K562 (cell line): ENCODE data around the gene SMG6. TPM values are rescaled to one million over a fixed set of nuclear protein-coding genes. Genes with fewer than 3 reads are reported as not detected.

Source experiments
- AFF4 ChIP-seq: sonication (generic); formaldehyde crosslinking; IDR thresholded peaks from 2 replicates; pipeline ENCODE4 v1.8.0; 2023; ENCODE audit warnings: mild to moderate bottlenecking, missing genetic modification reagents
- CBX8 ChIP-seq: fragments of 200-600 bp; sonication (generic); IDR thresholded peaks from 2 replicates; pipeline ENCODE4 v1.6.1; 2012; ENCODE audit warnings: borderline replicate concordance, mixed run types, low read depth, mild to moderate bottlenecking, moderate library complexity, mixed read lengths, low read length, control low read depth, inconsistent platforms; ENCODE audit not compliant: poor library complexity, severe bottlenecking; ENCODE audit errors: extremely low read depth
- ETV5 ChIP-seq: sonication (generic); formaldehyde crosslinking; IDR thresholded peaks from 2 replicates; pipeline ENCODE4 v1.4.0; 2020; ENCODE audit warnings: low read depth, mild to moderate bottlenecking, missing genetic modification reagents
- HOXB6 ChIP-seq: fragments of 250-450 bp; sonication (Bioruptor Pico); IDR thresholded peaks from 2 replicates; pipeline ENCODE4 v1.5.1; 2022; ENCODE audit warnings: mild to moderate bottlenecking, borderline replicate concordance
- MCM7 ChIP-seq, 2 experiments: fragments of 450-650 bp; IDR thresholded peaks; 2 replicates each; pipeline ENCODE4 v1.6.1; 2016 to 2018
- NFXL1 ChIP-seq: fragments of 450-650 bp; formaldehyde crosslinking; IDR thresholded peaks from 2 replicates; pipeline ENCODE4 v1.4.0; 2021; ENCODE audit warnings: mild to moderate bottlenecking
- PRDM10 ChIP-seq: fragments of 450-650 bp; IDR thresholded peaks from 2 replicates; pipeline ENCODE4 v1.6.1; 2018; ENCODE audit not compliant: partially characterized antibody
- SOX6 ChIP-seq: fragments of 450-650 bp; IDR thresholded peaks from 2 replicates; pipeline ENCODE4 v1.6.1; 2014; ENCODE audit warnings: mild to moderate bottlenecking
- STAT6 ChIP-seq: sonication (generic); formaldehyde crosslinking; IDR thresholded peaks from 2 replicates; pipeline ENCODE4 v1.8.1; 2023; ENCODE audit warnings: mild to moderate bottlenecking, missing genetic modification reagents
- TCF3 ChIP-seq: sonication (generic); formaldehyde crosslinking; IDR thresholded peaks from 2 replicates; pipeline ENCODE4 v1.4.0; 2020; ENCODE audit warnings: mild to moderate bottlenecking, missing genetic modification reagents
- TRIM24 ChIP-seq, 2 experiments: fragments of 450-650 bp; IDR thresholded peaks; 2 replicates each; pipeline ENCODE4 v1.6.1; 2016
- ZBTB5 ChIP-seq: fragments of 450-650 bp; IDR thresholded peaks from 2 replicates; pipeline ENCODE4 v1.6.1; 2017; ENCODE audit warnings: antibody characterized with exemption
- ZNF384 ChIP-seq: IDR thresholded peaks from 2 replicates; pipeline ENCODE4 v1.6.1; 2012; ENCODE audit warnings: low read depth, low read length, improper control_type of control experiment
- ZNF75A ChIP-seq: fragments of 450-650 bp; formaldehyde crosslinking; IDR thresholded peaks from 2 replicates; pipeline ENCODE4 v1.4.0; 2020; ENCODE audit warnings: mild to moderate bottlenecking
- ZNF785 ChIP-seq: fragments of 250-450 bp; sonication (Bioruptor Pico); IDR thresholded peaks from 2 replicates; pipeline ENCODE4 v1.4.0; 2020; ENCODE audit warnings: mild to moderate bottlenecking
- polyA plus RNA-seq, 8 experiments: library from polyadenylated mRNA; depleted of rRNA in 4 of 8; stranded (reverse) in 5 of 8; unstranded in 3 of 8; fragments of >200 nt; fragmentation: Nextera tagmentation in 2 of 8; fragmentation: Illumina TruSeq in 1 of 8; extraction: Ambion mirVana in 2 of 8; extraction: Trizol in 1 of 8; gene quantifications; 2 replicates each; pipeline versions ENCODE4 v1.2.1 to v1.2.3, GENCODE V29; 2011 to 2014; ENCODE audit warnings: inconsistent platforms in 1 of 8, missing spikeins in 1 of 8
- total RNA-seq, 7 experiments: library from RNA; depleted of rRNA in 6 of 7; stranded (reverse); fragments of >200 nt in 6 of 7; fragmentation: Illumina TruSeq in 2 of 7; extraction: Trizol in 2 of 7; gene quantifications; 2 replicates each; pipeline versions ENCODE4 v1.2.1 to v1.2.3, GENCODE V29; 2011 to 2021; ENCODE audit warnings: low replicate concordance in 1 of 7

Gene SMG6
- total and polyA plus RNA-seq, 9 of the 15 experiments (the other 6 are each of a cell fraction or from before 2014, with no cell fraction given), result 0.44 to 13.9 (median 6.0) TPM

GRCh38 chr17:2029911-2030778 is 273.4 kb downstream of the SMG6 start, which contains the start of gene DPH1 (continued):
- TF ChIP-seq STAT6 (no peak), AFF4 (no peak), ZBTB5 (no peak), ETV5 (peak; percentile 54; the same call in 1 of the 2 replicates), CBX8 (no peak), MCM7 (IDR thresholded peaks at IDR 0.05) (no peak), SOX6 (no peak), HOXB6 (no peak), TRIM24 (IDR thresholded peaks at IDR 0.05) (no peak), ZNF75A (no peak), PRDM10 (no peak), ZNF785 (CRISPR knock-in tag) (no peak), ZNF384 (no peak), TCF3 (CRISPR knock-in tag) (no peak), NFXL1 (no peak)
